ENCODE measurements around the gene XRCC4. TPM values are rescaled to one million over a fixed set of nuclear protein-coding genes. Genes with fewer than 3 reads are reported as not detected.

XRCC4 gene
- total RNA-seq, 1 experiment from 2014 or later = 10.8 TPM

DNA sequence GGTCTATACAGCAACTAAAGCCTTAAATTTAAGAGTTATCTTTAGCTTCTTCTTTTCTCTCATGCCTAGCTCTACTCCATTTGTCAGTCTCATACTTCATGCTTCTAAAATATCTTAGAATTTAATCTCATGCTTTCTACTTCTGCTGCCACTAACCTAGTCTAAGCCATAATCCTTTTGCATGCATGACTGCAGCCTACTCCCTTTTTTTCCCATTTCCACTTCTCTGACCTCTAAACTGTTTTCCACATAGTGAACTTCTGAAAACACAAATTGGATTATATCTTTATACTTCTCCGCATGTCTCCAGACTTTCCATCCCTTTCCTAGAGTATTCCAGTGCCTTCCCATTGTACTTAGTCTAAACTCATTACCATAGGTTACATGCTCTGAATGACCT, 193.0 kb downstream of the XRCC4 start:
- no peaks in the 10 kb centered on the region for H3K4me1 ChIP-seq (ENCODE audit: insufficient read depth, low read length)
- H3K56ac ChIP-seq (ENCODE audit: insufficient read length, low read depth, low read length) = no peak overlapping the region
- Mint-ChIP-seq H3K27me3 (ENCODE audit: low read depth) (no peaks in the 10 kb centered on the region; the same call in 1 of the 2 replicates), H3K4me1 (peaks cover 0 to 5% of the 10 kb centered on the region in 2 experiments; a peak in 2 of 4 replicates), H3K27ac (no peak overlapping the region), H3K4me3 (no peak overlapping the region), H3K36me3 (ENCODE audit: insufficient read depth in 1 of 3, low read depth in 3 of 3) (peaks cover 0 to 2% (median 0%) of the 10 kb centered on the region in 3 experiments; a peak in 1 of 7 replicates), H3K9me3 (peaks cover 4 to 8% of the 10 kb centered on the region in 2 experiments; a peak in 2 of 5 replicates)
- no CpG with 5 or more reads among the region's 1 CpG for WGBS (ENCODE audit: extremely low coverage, insufficient read length, low lambda C conversion rate)
- no peaks in the 10 kb centered on the region for H3K9me3 ChIP-seq (ENCODE audit: control insufficient read depth, low read depth, low read length)
- H3K14ac ChIP-seq (ENCODE audit: insufficient read depth, low read length) = no peak overlapping the region
- H2AFZ ChIP-seq (ENCODE audit: low read length) = no peak overlapping the region
- H2BK20ac ChIP-seq (ENCODE audit: low read depth, low read length, poor library complexity, severe bottlenecking) = no peak overlapping the region
- H2BK120ac ChIP-seq (ENCODE audit: low read depth, low read length, poor library complexity, severe bottlenecking) = no peak overlapping the region
- H3K9ac ChIP-seq (ENCODE audit: extremely low read depth, insufficient read length, low read length) = no peak overlapping the region
- H3K23ac ChIP-seq (ENCODE audit: insufficient read length, low read depth, low read length) = no peak overlapping the region
- H2BK5ac ChIP-seq (ENCODE audit: insufficient read length, low read length) = no peak overlapping the region
- H2BK15ac ChIP-seq (ENCODE audit: low read depth, low read length) = no peak overlapping the region
- no peaks in the 10 kb centered on the region for H3K79me1 ChIP-seq (ENCODE audit: insufficient read depth, low read depth, low read length, poor library complexity, severe bottlenecking)
- no peak overlapping the region for H4K91ac ChIP-seq (ENCODE audit: insufficient read length, low read depth, low read length)
- no peaks in the 10 kb centered on the region for H4K20me1 ChIP-seq (ENCODE audit: control insufficient read depth, insufficient read depth, insufficient read length)
- no peak overlapping the region for H4K5ac ChIP-seq (ENCODE audit: insufficient read length, low read depth, low read length)
- H3K79me2 ChIP-seq (ENCODE audit: insufficient read depth, low read length) = no peaks in the 10 kb centered on the region
- no peak overlapping the region for H3T11ph ChIP-seq (ENCODE audit: low read length)
- no peak for DNase-seq
- H2BK12ac ChIP-seq (ENCODE audit: insufficient read length, low read depth, low read length) = no peak overlapping the region
- no peak overlapping the region for H3K4me2 ChIP-seq (ENCODE audit: insufficient read depth, insufficient read length, low read length)
- H3K23me2 ChIP-seq (ENCODE audit: insufficient read length, low read depth, low read length, poor library complexity, severe bottlenecking) = no peaks in the 10 kb centered on the region
- no peak overlapping the region for H3K27ac ChIP-seq (ENCODE audit: insufficient read length, low read depth, low read length)
- H3K4ac ChIP-seq (ENCODE audit: low read depth, low read length) = no peak overlapping the region
- H2AK5ac ChIP-seq (ENCODE audit: insufficient read length, low read length) = no peak overlapping the region
- TF ChIP-seq CTCF (conservative IDR thresholded peaks at IDR 0.05) = no peak
- H3K27me3 ChIP-seq (ENCODE audit: insufficient read depth, low read length) = no peaks in the 10 kb centered on the region
- H4K8ac ChIP-seq (replicated peaks; ENCODE audit: insufficient read length, low read depth, low read length) = no peak overlapping the region
- H3K18ac ChIP-seq (ENCODE audit: insufficient read length, low read depth, low read length) = no peak overlapping the region
